MCF 10A (cell line): ENCODE data around the gene PSMC6. TPM values are rescaled to one million over a fixed set of nuclear protein-coding genes. Genes with fewer than 3 reads are reported as not detected.

Experiments
- Bru-seq: library from RNA; stranded (reverse); fragments of 400-500 nt; gene quantifications from one replicate; lab custom pipeline; 2021; lab: Mats Ljungman, UMichigan
- BruChase-seq, 2 experiments: library from RNA; stranded (reverse); fragments of 400-500 nt; gene quantifications; one replicate each; lab custom pipeline; 2021; lab: Mats Ljungman, UMichigan
- BruUV-seq: library from RNA; stranded (reverse); fragments of 400-500 nt; replicated peaks from 2 replicates; lab custom pipeline; 2021; lab: Mats Ljungman, UMichigan
- CTCF ChIA-PET: fragments of 300-600 bp; sonication (Branson Sonifier 250); formaldehyde crosslinking; extraction: SDS; loops from one replicate; lab custom pipeline; 2021; ENCODE audit warnings: antibody characterized with exemption, inconsistent platforms; lab: Yijun Ruan, JAX
- POLR2A ChIA-PET: fragments of 300-600, 350-650 bp; sonication (Branson Sonifier 250); formaldehyde crosslinking; extraction: SDS; loops from one replicate; lab custom pipeline; 2020; ENCODE audit warnings: antibody characterized with exemption, inconsistent platforms; lab: Yijun Ruan, JAX
- DNase-seq: peaks from one replicate; pipeline ENCODE4 v3.0.0-alpha.2; 2018; ENCODE audit not compliant: unreplicated experiment
- H3K27ac Mint-ChIP-seq: one replicate; pipeline ENCODE4 v1.8.0; 2022; ENCODE audit warnings: mild to moderate bottlenecking, low read depth, mixed read lengths; ENCODE audit not compliant: unreplicated experiment
- H3K27me3 Mint-ChIP-seq: one replicate; pipeline ENCODE4 v1.8.0; 2022; ENCODE audit warnings: mixed read lengths; ENCODE audit not compliant: insufficient read depth, unreplicated experiment
- H3K36me3 Mint-ChIP-seq: one replicate; pipeline ENCODE4 v1.8.0; 2022; ENCODE audit warnings: mild to moderate bottlenecking, moderate library complexity, mixed read lengths; ENCODE audit not compliant: insufficient read depth, unreplicated experiment
- H3K4me1 Mint-ChIP-seq: one replicate; pipeline ENCODE4 v1.8.0; 2022; ENCODE audit warnings: mixed read lengths; ENCODE audit not compliant: insufficient read depth, unreplicated experiment
- H3K4me3 Mint-ChIP-seq: one replicate; pipeline ENCODE4 v1.8.0; 2022; ENCODE audit warnings: mild to moderate bottlenecking, moderate library complexity, mixed read lengths; ENCODE audit not compliant: unreplicated experiment
- H3K9me3 Mint-ChIP-seq: one replicate; pipeline ENCODE4 v1.8.0; 2022; ENCODE audit warnings: mixed read lengths; ENCODE audit not compliant: unreplicated experiment
- intact Hi-C: fragments of 100-400 bp; cut with micrococcal nuclease; formaldehyde crosslinking; loops from 2 replicates; pipeline ENCODE4 v1.14.1; 2022
- long read RNA-seq: library from polyadenylated mRNA; stranded (forward); transcript quantifications from one replicate; pipeline ENCODE4 v2.0.0, GENCODE V29; 2022
- total RNA-seq: library from RNA; stranded (reverse); gene quantifications from 2 replicates; pipeline ENCODE4 v1.2.3, GENCODE V29; 2022
- TF ChIP-seq, protein P1 (sequence below): fragments of 200-600 bp; IDR thresholded peaks from one replicate; pipeline ENCODE4 v1.8.0; 2022; ENCODE audit warnings: antibody characterized with exemption, mild to moderate bottlenecking; ENCODE audit not compliant: unreplicated experiment

Gene PSMC6
- 83.9 and 90.0 TPM in 2 replicates for total RNA-seq
- Bru-seq, nascent RNA = percentile 93 among the genes with signal in this experiment
- BruChase-seq, experiment 1, labeled RNA remaining after a 6-hour chase = percentile 91 among the genes with signal in this experiment
- percentile 89 among the genes with signal in this experiment for BruChase-seq, experiment 2, labeled RNA remaining after a 2-hour chase
- long read RNA-seq, transcript PSMC6-201 (14 exons, 2,188 nt) = major isoform, 161 of 201 reads
- long read RNA-seq, partial matches to known transcripts = 3 of 201 reads
- long read RNA-seq, other reads (novel, unspliced or antisense) = 36 of 201 reads

DNA sequence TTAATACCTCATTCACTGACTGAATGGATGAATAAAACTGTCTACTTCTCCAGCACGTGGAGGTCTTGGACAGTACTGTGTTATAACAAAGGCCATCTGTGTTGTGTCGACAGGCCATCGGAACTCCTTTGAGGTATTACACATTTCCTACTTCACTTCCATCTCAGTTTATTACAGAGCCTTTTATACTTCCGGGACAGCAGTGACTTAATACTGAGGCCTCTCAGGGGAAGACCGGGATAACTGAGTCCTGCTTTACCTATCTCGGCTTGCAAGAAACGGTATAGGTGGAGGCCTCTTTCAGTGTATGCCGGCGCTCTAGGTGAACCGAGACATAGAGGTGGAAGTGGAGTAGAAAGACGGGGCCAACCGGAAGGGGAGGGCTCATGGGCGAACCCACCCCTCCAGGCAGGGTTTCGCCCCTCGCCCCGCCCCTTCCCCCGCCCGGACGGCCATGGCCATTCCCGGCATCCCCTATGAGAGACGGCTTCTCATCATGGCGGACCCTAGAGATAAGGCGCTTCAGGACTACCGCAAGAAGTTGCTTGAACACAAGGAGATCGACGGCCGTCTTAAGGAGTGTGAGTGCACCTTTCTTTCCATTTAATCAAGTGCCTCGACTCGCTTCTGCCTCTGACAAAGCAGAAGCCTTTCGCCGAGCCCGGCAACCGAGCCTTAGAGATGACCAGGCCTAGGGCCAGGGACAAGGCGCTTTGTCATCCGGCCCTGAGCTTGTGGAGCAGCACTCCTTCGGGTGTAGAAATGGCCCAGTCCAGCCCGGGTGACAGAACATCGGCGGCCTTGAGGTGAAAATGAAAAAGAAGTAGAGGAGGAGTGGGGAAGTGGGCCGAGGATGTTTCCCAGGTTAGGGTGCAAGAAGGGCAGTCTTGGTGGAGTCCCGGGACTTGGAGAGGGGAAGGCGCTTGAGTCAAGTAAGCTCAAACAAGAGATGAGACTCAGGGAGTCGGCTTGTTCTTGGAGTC, at the start of gene PSMC6:
Gene PSMC6, plus strand, starts transcription at position 477 of the 983 bp plus-strand sequence. Its CDS starts 20 bp downstream, at position 497.
- H3K27me3 Mint-ChIP-seq = no peaks in the 10 kb centered on the region
- H3K27ac Mint-ChIP-seq = peak within 1 kb of the TSS; percentile 99
- intact Hi-C loops = no loop called here
- ChIA-PET CTCF (interaction anchor here (0.7 kb wide), 1 partner anchor 201 kb away, joined by 3 read pairs; no protein-coding TSS in a partner anchor), POLR2A (interaction anchor here (0.5 to 6.3 kb wide), 22 partner anchors 9 to 1467 kb away, joined by 3 to 73 read pairs (median 4); partner anchors contain the start of genes ERO1A, GPR137C, STYX and TMX1)
- TSS peak; percentile 37 for BruUV-seq
- peaks cover 22% of the 10 kb centered on the region for H3K4me1 Mint-ChIP-seq
- H3K9me3 Mint-ChIP-seq = no peaks in the 10 kb centered on the region
- H3K4me3 Mint-ChIP-seq = peak within 1 kb of the TSS; percentile 98
- H3K36me3 Mint-ChIP-seq = peaks cover 41% of the 10 kb centered on the region
- TF ChIP-seq, protein P1, sequence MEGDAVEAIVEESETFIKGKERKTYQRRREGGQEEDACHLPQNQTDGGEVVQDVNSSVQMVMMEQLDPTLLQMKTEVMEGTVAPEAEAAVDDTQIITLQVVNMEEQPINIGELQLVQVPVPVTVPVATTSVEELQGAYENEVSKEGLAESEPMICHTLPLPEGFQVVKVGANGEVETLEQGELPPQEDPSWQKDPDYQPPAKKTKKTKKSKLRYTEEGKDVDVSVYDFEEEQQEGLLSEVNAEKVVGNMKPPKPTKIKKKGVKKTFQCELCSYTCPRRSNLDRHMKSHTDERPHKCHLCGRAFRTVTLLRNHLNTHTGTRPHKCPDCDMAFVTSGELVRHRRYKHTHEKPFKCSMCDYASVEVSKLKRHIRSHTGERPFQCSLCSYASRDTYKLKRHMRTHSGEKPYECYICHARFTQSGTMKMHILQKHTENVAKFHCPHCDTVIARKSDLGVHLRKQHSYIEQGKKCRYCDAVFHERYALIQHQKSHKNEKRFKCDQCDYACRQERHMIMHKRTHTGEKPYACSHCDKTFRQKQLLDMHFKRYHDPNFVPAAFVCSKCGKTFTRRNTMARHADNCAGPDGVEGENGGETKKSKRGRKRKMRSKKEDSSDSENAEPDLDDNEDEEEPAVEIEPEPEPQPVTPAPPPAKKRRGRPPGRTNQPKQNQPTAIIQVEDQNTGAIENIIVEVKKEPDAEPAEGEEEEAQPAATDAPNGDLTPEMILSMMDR = no peak
- DNase-seq = peak; percentile 95

DNA sequence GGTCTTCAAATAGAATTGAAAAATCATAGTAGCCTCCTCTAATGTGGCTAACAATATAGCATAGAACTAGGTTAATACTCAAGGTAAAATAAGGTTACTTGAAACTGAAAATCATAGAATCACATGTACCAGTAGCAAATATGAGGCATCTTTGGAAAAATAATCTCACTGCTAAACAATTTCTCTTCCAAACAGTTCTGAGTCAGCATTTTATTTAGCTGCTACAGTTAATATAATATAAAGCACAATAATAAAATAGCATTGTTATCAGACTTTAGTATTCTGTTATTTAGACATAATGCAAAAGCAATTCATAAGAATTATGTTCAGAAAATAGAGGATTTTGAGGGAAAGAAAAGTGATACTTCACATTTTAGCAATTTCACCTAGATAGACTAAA, 46.7 kb upstream of the PSMC6 start:
- Mint-ChIP-seq H3K27me3 (no peaks in the 10 kb centered on the region), H3K4me1 (no peaks in the 10 kb centered on the region), H3K4me3 (no peak overlapping the region), H3K27ac (no peak overlapping the region), H3K9me3 (no peaks in the 10 kb centered on the region), H3K36me3 (peaks cover 59% of the 10 kb centered on the region)
- intact Hi-C loops = no loop called here
- BruUV-seq = no TSS peak
- ChIA-PET POLR2A (interaction anchor here (0.8 to 1.5 kb wide), 2 partner anchors 9 to 108 kb away, joined by 3 read pairs; partner anchors contain the start of gene TXNDC16), CTCF (interaction anchor here (0.9 kb wide), 1 partner anchor 11 kb away, joined by 3 read pairs; no protein-coding TSS in a partner anchor)
- TF ChIP-seq, protein P1 = no peak
- DNase-seq = no peak

DNA sequence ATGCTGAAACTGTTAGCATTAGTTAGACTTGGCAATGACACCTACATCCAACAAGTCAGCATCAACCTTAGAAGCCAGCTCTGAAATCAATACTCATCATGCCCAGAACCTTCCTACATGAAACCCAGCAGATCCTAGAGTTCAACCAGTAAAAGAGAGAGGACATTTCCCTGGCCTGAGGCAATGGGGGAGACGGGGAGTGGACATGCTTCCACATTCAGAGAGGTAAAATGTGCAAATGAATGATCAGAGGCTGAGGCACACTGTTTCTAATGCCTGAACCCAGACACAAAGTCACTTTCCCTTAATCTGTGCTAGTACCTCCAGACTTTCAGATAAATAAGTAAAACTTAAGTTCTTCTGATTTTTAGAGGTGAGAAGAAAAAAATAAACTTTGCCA, 46.2 kb upstream of the PSMC6 start:
- Mint-ChIP-seq H3K9me3 (no peaks in the 10 kb centered on the region), H3K27ac (no peak overlapping the region), H3K4me1 (no peaks in the 10 kb centered on the region), H3K36me3 (peaks cover 59% of the 10 kb centered on the region), H3K4me3 (no peak overlapping the region), H3K27me3 (no peaks in the 10 kb centered on the region)
- no TSS peak for BruUV-seq
- DNase-seq = no peak
- intact Hi-C loops = no loop called here
- TF ChIP-seq, protein P1 = no peak
- ChIA-PET CTCF (interaction anchor here (0.9 kb wide), 1 partner anchor 11 kb away, joined by 3 read pairs; no protein-coding TSS in a partner anchor), POLR2A (interaction anchor here (0.8 to 1.5 kb wide), 2 partner anchors 8 to 109 kb away, joined by 3 read pairs; partner anchors contain the start of gene TXNDC16)
